ENCODE data around the gene PSMC4. TPM values are rescaled to one million over a fixed set of nuclear protein-coding genes. Genes with fewer than 3 reads are reported as not detected.

PSMC4 gene
- total RNA-seq, 1 experiment from 2014 or later = 111 TPM

DNA sequence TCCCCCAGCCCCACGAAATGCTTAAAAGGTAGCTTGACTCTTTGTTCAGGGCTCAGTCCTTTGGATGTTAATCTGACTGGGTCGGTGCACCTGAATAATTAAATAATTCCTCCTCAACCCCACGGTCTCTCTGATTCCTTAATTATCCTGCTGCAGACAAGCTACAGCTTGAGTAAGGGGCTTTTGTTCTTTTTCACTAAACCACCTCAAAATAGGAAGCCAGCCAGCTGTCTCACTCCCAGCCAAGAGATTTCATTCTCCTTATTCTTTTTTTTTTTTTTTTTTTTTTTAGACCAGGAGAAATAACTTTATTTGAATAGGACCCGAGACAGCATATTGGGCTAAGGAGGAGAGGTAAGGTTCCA is 28.6 kb upstream of the PSMC4 start:
- H4K91ac ChIP-seq (ENCODE audit: insufficient read length, low read depth, low read length) = no peak overlapping the region
- peak overlapping the region; percentile 45 for H2BK20ac ChIP-seq (ENCODE audit: low read depth, low read length, poor library complexity, severe bottlenecking)
- DNase-seq = no peak
- TF ChIP-seq, protein P1, sequence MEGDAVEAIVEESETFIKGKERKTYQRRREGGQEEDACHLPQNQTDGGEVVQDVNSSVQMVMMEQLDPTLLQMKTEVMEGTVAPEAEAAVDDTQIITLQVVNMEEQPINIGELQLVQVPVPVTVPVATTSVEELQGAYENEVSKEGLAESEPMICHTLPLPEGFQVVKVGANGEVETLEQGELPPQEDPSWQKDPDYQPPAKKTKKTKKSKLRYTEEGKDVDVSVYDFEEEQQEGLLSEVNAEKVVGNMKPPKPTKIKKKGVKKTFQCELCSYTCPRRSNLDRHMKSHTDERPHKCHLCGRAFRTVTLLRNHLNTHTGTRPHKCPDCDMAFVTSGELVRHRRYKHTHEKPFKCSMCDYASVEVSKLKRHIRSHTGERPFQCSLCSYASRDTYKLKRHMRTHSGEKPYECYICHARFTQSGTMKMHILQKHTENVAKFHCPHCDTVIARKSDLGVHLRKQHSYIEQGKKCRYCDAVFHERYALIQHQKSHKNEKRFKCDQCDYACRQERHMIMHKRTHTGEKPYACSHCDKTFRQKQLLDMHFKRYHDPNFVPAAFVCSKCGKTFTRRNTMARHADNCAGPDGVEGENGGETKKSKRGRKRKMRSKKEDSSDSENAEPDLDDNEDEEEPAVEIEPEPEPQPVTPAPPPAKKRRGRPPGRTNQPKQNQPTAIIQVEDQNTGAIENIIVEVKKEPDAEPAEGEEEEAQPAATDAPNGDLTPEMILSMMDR (conservative IDR thresholded peaks at IDR 0.05) = no peak
- peaks cover 8 to 10% of the 10 kb centered on the region in 2 experiments; a peak in 3 of 4 replicates for H3K4me1 Mint-ChIP-seq
- H2AK5ac ChIP-seq (ENCODE audit: insufficient read length, low read length) = no peak overlapping the region
- no peaks in the 10 kb centered on the region for H4K20me1 ChIP-seq (ENCODE audit: control insufficient read depth, insufficient read depth, insufficient read length)
- H3K79me1 ChIP-seq (ENCODE audit: insufficient read depth, low read depth, low read length, poor library complexity, severe bottlenecking) = no peaks in the 10 kb centered on the region
- no peak overlapping the region for H2BK12ac ChIP-seq (ENCODE audit: insufficient read length, low read depth, low read length)
- H3K18ac ChIP-seq (ENCODE audit: insufficient read length, low read depth, low read length) = no peak overlapping the region
- peaks cover 0 to 2% of the 10 kb centered on the region in 2 experiments; a peak in 1 of 5 replicates for H3K9me3 Mint-ChIP-seq
- no peak overlapping the region for H3K14ac ChIP-seq (ENCODE audit: insufficient read depth, low read length)
- no peaks in the 10 kb centered on the region for H3K36me3 Mint-ChIP-seq (ENCODE audit: insufficient read depth in 1 of 3, low read depth in 3 of 3)
- H3K4me3 Mint-ChIP-seq = no peak overlapping the region
- no peak overlapping the region for H2BK15ac ChIP-seq (ENCODE audit: low read depth, low read length)
- H3K79me2 ChIP-seq (ENCODE audit: insufficient read depth, low read length) = no peaks in the 10 kb centered on the region
- no peak overlapping the region for H3K4me2 ChIP-seq (ENCODE audit: insufficient read depth, insufficient read length, low read length)
- H4K5ac ChIP-seq (ENCODE audit: insufficient read length, low read depth, low read length) = no peak overlapping the region
- no peak overlapping the region for H3K9ac ChIP-seq (ENCODE audit: extremely low read depth, insufficient read length, low read length)
- H3K9me3 ChIP-seq (ENCODE audit: control insufficient read depth, low read depth, low read length) = no peaks in the 10 kb centered on the region
- no peaks in the 10 kb centered on the region for H3K27me3 ChIP-seq (ENCODE audit: insufficient read depth, low read length)
- H4K8ac ChIP-seq (replicated peaks; ENCODE audit: insufficient read length, low read depth, low read length) = no peak overlapping the region
- no peak overlapping the region for H3K27ac Mint-ChIP-seq
- no peak overlapping the region for H3T11ph ChIP-seq (ENCODE audit: low read length)
- H3K27me3 Mint-ChIP-seq (ENCODE audit: low read depth) = no peaks in the 10 kb centered on the region
- H3K4ac ChIP-seq (ENCODE audit: low read depth, low read length) = no peak overlapping the region
- no peaks in the 10 kb centered on the region for H3K4me1 ChIP-seq (ENCODE audit: insufficient read depth, low read length)
- no peak overlapping the region for H3K27ac ChIP-seq (ENCODE audit: insufficient read length, low read depth, low read length)
- H3K56ac ChIP-seq (ENCODE audit: insufficient read length, low read depth, low read length) = no peak overlapping the region
- no peak overlapping the region for H3K23ac ChIP-seq (ENCODE audit: insufficient read length, low read depth, low read length)
- H3K23me2 ChIP-seq (ENCODE audit: insufficient read length, low read depth, low read length, poor library complexity, severe bottlenecking) = no peaks in the 10 kb centered on the region
- no CpG with 5 or more reads among the region's 4 CpGs for WGBS (ENCODE audit: extremely low coverage, insufficient read length, low lambda C conversion rate)
- no peak overlapping the region for H2BK120ac ChIP-seq (ENCODE audit: low read depth, low read length, poor library complexity, severe bottlenecking)
- no peak overlapping the region for H2BK5ac ChIP-seq (ENCODE audit: insufficient read length, low read length)
- H2AFZ ChIP-seq (ENCODE audit: low read length) = no peak overlapping the region
